Measurements from ENCODE around the gene HERC4. TPM values are rescaled to one million over a fixed set of nuclear protein-coding genes. Genes with fewer than 3 reads are reported as not detected.
"Not testable (repeated sequence)": the region's sequence is repeated elsewhere in the genome, so short reads cannot be mapped to it uniquely, and the experiment has no call there.

HERC4 gene
- total RNA-seq, 1 donor from 2014 or later, result 43.0 TPM

GRCh38 chr10:68096913-68097516, 21.9 kb upstream of the HERC4 start:
- intact Hi-C loops (cut with DNase I), result no loop called here
- no peak for DNase-seq (ENCODE audit: low spot score)

- DNase-seq (ENCODE audit: low spot score), result no peak
- intact Hi-C loops (cut with DNase I), result no loop called here
Measured at GRCh38 chr10:68095153-68095552, 20.1 kb upstream of the HERC4 start.

GRCh38 chr10:68092512-68092911, 17.4 kb upstream of the HERC4 start:
- intact Hi-C loops (cut with DNase I), result no loop called here
- DNase-seq (ENCODE audit: low spot score), result no peak

GRCh38 chr10:68090586-68090985, 15.5 kb upstream of the HERC4 start:
- intact Hi-C loops (cut with DNase I), result no loop called here
- DNase-seq (ENCODE audit: low spot score), result no peak

GRCh38 chr10:68088740-68089139, 13.7 kb upstream of the HERC4 start:
- intact Hi-C loops (cut with DNase I), result no loop called here
- DNase-seq (ENCODE audit: low spot score), result no peak

GRCh38 chr10:68087685-68088401, 12.8 kb upstream of the HERC4 start:
- peak; percentile 85 for DNase-seq (ENCODE audit: low spot score)
- intact Hi-C loops (cut with DNase I), result no loop called here

- DNase-seq (ENCODE audit: low spot score), result no peak
- intact Hi-C loops (cut with DNase I), result no loop called here
Measured at GRCh38 chr10:68086910-68087684, 12.0 kb upstream of the HERC4 start.

- DNase-seq (ENCODE audit: low spot score), result no peak
- intact Hi-C loops (cut with DNase I), result no loop called here
Measured at GRCh38 chr10:68086011-68086410, 10.9 kb upstream of the HERC4 start.

- intact Hi-C loops (cut with DNase I), result loop anchor here (2.0 kb wide), 1 partner anchor 70 kb away; no protein-coding TSS in a partner anchor
- no peak for DNase-seq (ENCODE audit: low spot score)
Measured at GRCh38 chr10:68084469-68084868, 9.4 kb upstream of the HERC4 start.

- intact Hi-C loops (cut with DNase I), result loop anchor here (2.0 kb wide), 2 partner anchors 71 to 219 kb away; no protein-coding TSS in a partner anchor
- DNase-seq (ENCODE audit: low spot score), result no peak
Measured at GRCh38 chr10:68083953-68084352, 8.9 kb upstream of the HERC4 start.

- intact Hi-C loops (cut with DNase I), result loop anchor here (2.0 kb wide), 1 partner anchor 220 kb away; no protein-coding TSS in a partner anchor
- no peak for DNase-seq (ENCODE audit: low spot score)
Measured at GRCh38 chr10:68082872-68083271, 7.8 kb upstream of the HERC4 start.

- intact Hi-C loops (cut with DNase I), result loop anchor here (2.0 kb wide), 1 partner anchor 221 kb away; no protein-coding TSS in a partner anchor
- DNase-seq (ENCODE audit: low spot score), result no peak
Measured at GRCh38 chr10:68081916-68082315, 6.8 kb upstream of the HERC4 start.

GRCh38 chr10:68080853-68081431, 5.9 kb upstream of the HERC4 start:
- no peak for DNase-seq (ENCODE audit: low spot score)
- intact Hi-C loops (cut with DNase I), result no loop called here

GRCh38 chr10:68079434-68079833, 4.4 kb upstream of the HERC4 start:
- intact Hi-C loops (cut with DNase I), result loop anchor here (10.0 kb wide), 1 partner anchor 255 kb away; the partner anchor contains the start of genes HNRNPH3 and PBLD

GRCh38 chr10:68077026-68077425, 1.9 kb upstream of the HERC4 start:
- DNase-seq (ENCODE audit: low spot score), result no peak
- intact Hi-C loops (cut with DNase I), result loop anchor here (10.0 kb wide), 1 partner anchor 258 kb away; the partner anchor contains the start of genes HNRNPH3 and PBLD

More at GRCh38 chr10:68079434-68079833, 4.4 kb upstream of the HERC4 start:
- no peak for DNase-seq (ENCODE audit: low spot score)

GRCh38 chr10:68076081-68076480, 998 bp upstream of the HERC4 start:
- not testable (repeated sequence) for DNase-seq (ENCODE audit: low spot score)
- intact Hi-C loops (cut with DNase I), result loop anchor here (10.0 kb wide), 1 partner anchor 259 kb away; the partner anchor contains the start of genes HNRNPH3 and PBLD

- DNase-seq (ENCODE audit: low spot score), result no peak
- intact Hi-C loops (cut with DNase I), result loop anchor here (10.0 kb wide), 1 partner anchor 259 kb away; the partner anchor contains the start of genes HNRNPH3 and PBLD
Measured at GRCh38 chr10:68075550-68076004, 494 bp upstream of the HERC4 start.

- intact Hi-C loops (cut with DNase I), result loop anchor here (1.0 to 10.0 kb wide), 2 partner anchors 190 to 261 kb away; partner anchors contain the start of genes HNRNPH3, PBLD and SIRT1
- DNase-seq (ENCODE audit: low spot score), result no peak
Measured at GRCh38 chr10:68074031-68074774, 880 bp downstream of the HERC4 start.

- intact Hi-C loops (cut with DNase I), result loop anchor here (1.0 to 10.0 kb wide), 2 partner anchors 189 to 261 kb away; partner anchors contain the start of genes HNRNPH3, PBLD and SIRT1
- no peak for DNase-seq (ENCODE audit: low spot score)
Measured at GRCh38 chr10:68073631-68074030, 1.5 kb downstream of the HERC4 start.

Data from cardiac septum (tissue), 1 donor.